GM19035 (cell line): ENCODE data around the gene HSDL1.

Experiments
- ATAC-seq: cut with Tn5 transposase; IDR thresholded peaks from one replicate; pipeline ENCODE4 v1.9.1; 2021; ENCODE audit not compliant: unreplicated experiment

The HSDL1 gene

DNA sequence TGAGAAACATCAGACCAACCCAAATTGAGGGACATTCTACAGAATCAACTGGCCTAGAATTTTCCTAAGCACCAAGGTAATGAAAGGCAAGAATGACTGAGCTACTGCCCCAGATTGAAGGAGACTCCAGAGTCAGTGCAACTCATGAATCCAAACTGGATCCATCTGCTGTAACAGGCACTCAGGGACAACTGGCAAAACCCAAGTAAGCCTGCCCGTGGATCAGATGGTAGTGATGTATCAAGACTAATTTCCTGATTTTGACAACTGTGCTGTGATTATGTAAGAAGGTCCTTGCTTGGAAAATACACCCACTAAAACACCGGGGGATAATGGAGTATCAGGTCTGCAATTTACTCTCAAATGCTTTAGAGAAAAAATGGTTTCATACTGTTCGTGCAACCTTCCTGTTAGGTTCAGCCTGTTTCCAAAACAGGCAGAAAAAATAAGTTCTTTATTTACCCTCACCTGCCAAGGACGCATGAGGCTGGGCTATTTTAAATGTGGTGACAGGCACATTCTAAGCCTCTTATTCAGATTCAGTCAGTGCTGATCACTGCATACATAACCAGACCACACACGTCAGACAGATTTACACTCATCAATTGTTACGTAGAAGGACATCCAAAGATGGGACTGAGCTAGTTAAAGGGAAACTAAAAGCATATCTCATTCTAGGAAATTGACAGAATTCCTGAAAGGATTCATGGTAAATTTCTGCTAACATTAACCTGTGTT is 35.2 kb downstream of the HSDL1 start:
- no peak for ATAC-seq

- no peak for ATAC-seq
Observed at GRCh38 chr16:84107921-84108320, 37.1 kb downstream of the HSDL1 start.

- ATAC-seq = no peak
Observed at GRCh38 chr16:84105948-84106740, 38.8 kb downstream of the HSDL1 start.

GRCh38 chr16:84105301-84105815 is 39.6 kb downstream of the HSDL1 start:
- no peak for ATAC-seq

GRCh38 chr16:84104231-84104630 is 40.7 kb downstream of the HSDL1 start:
- no peak for ATAC-seq

- no peak for ATAC-seq
Observed at GRCh38 chr16:84103678-84104077, 41.3 kb downstream of the HSDL1 start.

- no peak for ATAC-seq
Observed at GRCh38 chr16:84098939-84099338, 46.0 kb downstream of the HSDL1 start.

- ATAC-seq = no peak
Observed at GRCh38 chr16:84096447-84097005, 48.5 kb downstream of the HSDL1 start.

DNA sequence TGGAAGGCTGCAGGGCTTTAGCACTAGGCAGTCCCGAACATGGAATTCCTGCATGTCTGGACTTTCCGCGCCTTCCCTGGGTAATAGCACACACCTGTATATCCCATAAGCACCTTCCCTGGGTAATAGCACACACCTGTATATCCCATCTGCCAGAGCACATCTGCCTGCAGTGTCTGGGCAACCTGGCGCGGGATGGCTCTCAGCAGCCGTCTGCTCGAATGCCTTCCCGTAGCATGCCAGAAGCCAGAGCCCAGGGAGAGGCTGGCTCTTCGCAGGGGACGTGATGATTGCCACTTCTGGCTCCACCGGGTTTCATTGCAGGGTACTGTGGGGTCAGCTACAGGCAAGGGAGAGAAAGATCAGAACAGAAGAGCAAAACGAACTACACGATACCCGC is 49.5 kb downstream of the HSDL1 start:
- ATAC-seq = no peak

- ATAC-seq = no peak
Observed at GRCh38 chr16:84093879-84094270, 51.1 kb downstream of the HSDL1 start.

DNA sequence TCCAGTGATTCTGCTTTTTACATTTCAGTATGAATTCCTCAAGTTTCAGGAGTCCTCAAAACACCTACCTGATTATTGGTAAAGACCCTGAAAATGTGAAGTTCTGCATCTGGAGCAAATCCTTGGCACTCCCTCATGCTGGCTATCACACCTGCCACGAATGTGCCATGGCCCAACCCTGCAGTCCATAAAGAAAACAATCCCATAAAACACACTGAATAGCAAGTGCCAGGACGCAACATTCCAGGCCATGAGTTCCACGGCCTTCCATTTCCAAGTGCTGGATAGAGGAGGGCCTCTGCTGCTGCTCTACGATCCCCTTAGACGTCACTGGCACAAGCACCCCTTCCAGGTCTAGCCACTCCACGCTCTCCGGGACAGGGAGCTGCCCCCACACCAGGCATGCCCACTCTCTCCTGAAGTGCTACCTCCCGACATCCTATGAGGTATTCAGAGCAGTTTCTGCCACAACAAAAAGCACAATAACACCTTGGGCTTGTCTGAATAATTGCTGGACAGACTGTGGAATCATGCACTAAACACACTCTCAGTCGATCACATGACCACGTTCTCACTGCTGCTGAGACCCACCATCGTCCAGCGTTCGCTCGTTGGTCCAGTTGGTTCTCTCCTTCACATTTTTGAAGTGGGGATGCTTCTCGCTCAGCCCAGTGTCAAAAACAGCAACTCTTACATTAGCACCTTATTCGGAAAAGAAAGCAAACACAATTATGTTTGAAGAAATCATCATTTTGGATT is 51.7 kb downstream of the HSDL1 start:
- ATAC-seq = no peak

DNA sequence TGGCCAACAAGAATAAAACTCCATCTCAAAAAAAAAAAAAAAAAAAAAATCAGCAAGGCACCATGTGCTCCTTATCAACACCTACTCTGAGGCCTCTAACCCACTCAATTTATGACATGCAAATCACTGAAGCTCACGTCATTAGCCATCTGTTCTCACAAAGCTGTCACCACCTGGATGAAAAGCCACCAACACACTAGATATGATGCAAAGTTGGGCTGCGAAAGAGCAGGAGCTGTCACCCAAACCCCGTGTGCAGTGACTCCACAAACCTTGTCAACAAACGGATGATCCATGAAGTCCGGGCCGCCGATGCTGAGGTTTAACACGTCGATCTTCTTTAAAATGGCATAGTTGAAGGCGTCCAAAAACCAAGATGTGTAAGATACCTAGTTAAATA is 53.5 kb downstream of the HSDL1 start:
- ATAC-seq = no peak

DNA sequence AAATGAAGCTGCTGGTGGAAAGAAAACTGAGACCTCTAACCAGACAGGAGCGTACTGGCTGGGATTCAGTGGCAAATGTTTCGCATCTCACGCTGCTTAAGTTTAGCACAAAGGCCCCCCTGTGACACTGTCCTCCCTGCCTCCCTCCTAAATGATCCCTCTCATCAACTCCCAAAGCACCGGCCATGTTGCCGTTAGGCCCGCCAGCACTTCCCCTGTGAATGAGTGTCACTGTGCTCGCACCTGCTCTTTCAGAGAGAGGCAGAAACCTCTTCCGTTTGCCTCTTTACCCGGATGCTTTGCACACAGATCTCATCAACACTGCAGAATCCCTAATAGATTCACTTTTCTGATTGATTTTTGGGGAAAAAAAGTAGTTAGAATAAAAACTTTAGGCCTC is 54.8 kb downstream of the HSDL1 start:
- no peak for ATAC-seq

DNA sequence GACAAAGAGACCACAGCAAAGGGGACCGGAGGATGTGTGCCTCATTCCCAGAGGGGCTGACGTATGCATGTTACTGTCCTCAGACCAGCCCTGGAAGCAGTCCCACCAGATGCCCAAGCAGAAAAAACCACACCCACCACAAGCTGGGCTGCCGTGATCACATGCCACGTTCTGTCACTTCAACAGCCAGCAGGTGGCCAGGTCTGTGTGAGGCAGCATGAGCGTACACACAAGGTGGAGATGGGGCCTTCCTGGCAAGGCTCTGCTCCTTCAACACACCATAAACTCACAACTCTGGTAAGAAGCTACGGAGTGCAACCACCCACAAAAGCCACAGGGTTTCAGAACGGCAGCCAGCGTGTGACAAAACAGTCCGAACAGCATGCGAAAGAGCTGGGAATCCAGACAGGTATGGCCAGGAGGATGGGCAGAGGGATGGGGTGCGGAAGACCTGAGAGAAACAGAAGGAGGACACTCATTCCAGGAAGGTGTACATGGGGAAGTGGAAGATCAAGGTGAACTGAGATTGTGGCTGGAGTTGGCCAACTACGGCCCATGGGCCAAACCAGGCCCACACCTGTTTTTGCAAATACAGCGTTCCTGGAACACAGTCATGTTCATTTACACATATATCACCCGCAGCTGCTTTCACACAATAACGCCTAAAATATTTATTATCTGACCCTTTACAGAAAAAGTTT is 56.1 kb downstream of the HSDL1 start:
- peak; percentile 56 for ATAC-seq

DNA sequence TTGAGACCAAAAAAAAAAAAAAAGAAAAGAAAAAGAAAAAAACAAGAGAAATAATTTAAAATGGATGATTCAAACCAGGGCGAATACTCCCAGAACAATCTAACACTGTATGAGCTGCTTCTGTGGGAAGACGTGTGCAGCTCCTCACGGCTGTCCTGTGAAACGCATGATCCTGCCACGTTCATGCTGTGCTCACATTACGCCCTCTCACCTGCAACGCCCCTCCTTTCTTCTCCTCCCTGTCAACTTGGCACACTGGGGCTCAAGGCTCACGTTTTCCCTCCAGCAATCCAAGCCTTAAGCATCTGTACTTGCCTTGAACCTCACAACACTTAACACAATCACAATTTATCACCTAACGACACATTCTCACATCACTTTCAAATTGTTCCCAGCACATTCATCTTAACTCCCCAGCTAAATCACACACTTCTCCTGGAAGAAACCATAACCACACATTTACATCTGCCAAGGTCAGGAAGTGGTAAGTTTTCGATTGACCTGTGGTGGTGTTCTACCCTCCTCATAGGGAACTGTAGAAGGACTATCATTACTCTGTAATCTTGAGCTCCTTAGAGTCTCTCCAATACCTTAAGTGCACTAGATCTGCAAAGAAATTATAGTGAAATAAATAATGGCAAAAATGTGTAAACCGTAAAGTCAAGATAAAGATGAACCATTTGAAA is 57.4 kb downstream of the HSDL1 start:
- ATAC-seq = no peak

DNA sequence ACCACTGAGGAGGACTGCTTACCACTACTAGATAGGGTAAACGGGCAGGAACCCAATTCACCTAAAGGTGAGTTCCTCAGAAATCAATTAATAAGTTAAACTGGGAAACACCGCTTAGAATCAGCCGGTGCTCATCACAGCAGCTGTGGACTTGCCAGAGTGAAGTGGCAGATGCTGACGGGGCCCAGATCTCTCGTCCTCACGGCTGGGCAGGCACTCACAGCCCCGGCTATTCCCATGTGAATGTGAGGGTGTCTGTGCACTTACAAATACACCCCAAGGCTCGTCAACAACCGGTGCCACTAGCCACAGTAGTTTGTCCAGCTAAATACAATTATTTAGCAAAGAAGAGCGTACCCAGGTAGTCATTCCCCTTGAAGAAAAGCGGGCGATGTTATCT is 58.0 kb downstream of the HSDL1 start:
- ATAC-seq = no peak

DNA sequence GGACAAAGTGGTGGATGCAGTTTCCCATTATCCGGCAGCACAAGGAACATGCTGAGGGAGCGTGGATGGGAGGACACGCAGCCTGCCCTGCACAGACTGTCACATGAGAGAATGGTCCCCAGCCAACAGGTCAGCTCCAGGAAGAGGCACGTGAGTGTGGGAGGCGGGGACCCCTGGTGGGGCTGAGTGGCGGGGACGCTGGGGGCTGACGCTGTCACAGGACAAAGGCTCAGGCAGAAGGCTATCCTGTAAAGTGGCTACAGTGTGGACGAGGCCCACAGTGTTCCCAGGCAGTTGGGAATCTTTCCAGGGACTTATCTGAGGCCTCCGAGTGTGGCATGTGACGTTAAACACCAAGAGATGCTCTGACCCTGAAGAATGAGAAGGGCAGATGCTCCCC is 58.6 kb downstream of the HSDL1 start:
- no peak for ATAC-seq

DNA sequence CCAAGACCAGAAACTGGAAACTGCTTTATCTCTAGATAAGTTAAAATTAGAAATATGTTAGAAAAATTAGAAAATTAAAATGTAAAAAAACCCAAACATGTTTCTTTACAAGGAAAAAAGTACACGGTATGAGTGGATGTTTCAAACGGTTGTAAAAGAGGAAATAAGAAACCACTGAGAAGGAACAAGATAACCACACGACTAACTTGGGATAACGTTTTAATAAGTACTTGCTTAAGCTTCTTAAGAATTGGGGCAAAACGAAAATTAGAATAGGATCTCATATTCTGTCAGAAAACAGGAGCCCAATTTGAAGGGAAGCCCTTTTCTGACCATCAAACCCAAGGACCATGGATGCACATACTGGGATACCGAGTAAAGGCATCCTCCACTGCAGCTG is 59.2 kb downstream of the HSDL1 start:
- no peak for ATAC-seq

GRCh38 chr16:84085271-84085667 is 59.7 kb downstream of the HSDL1 start:
- no peak for ATAC-seq
